Ovary (tissue), 3 donors: Measurements from ENCODE around the gene AGXT.

Experiments used
- EP300 ChIP-seq: sonication (generic); formaldehyde crosslinking; IDR thresholded peaks from one replicate; pipeline ENCODE4 v1.6.1; 2017; ENCODE audit warnings: antibody characterized with exemption
- TF ChIP-seq, protein P1 (sequence below), 3 donors: fragments of 450-650 bp in 2 of 3; fragments of 200-600 bp in 1 of 3; IDR thresholded peaks; one replicate each; pipeline versions ENCODE4 v1.5.1 to v1.8.0; 2016 to 2022; ENCODE audit warnings: antibody characterized with exemption in 3 of 3, mild to moderate bottlenecking in 1 of 3
- donor health status: DM: no; HTN: no; CAD: no.

DNA sequence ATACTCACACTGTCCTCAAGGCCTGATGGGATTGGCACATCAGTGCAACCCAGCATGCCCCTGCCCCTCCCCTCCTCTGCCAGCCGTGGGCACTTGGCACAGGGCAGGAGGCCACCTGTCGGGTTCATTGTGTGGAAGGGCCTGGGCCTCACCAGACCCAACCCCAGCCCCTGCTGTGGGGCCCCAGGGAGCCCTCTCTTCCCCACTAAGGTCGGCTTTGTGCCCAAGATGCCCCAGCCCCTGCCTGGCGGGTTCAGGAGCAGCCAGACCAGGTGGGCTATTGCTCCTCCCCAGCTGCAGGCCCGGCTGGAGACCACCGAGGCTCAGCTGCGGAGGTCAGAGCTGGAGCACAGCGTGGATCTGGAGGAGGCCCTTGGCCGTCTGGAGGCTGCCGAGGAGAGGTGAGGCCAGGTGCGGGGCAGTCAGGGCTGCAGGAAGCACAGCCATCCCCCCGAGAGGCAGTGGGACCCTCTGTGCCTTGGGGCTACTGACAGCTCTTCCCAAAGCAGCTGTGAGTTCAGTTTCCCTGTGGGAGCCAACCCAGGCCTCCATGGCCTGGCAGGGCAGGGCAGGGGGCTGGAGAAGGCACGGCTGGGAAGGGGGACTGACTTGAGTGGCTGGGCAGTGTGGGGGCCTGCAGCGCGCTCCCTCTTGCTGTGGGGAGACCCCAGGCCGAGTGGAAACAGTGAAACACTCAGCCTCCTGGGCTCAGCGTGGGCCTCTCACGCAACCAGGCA lies 53.8 kb downstream of the AGXT start:
- TF ChIP-seq, protein P1, sequence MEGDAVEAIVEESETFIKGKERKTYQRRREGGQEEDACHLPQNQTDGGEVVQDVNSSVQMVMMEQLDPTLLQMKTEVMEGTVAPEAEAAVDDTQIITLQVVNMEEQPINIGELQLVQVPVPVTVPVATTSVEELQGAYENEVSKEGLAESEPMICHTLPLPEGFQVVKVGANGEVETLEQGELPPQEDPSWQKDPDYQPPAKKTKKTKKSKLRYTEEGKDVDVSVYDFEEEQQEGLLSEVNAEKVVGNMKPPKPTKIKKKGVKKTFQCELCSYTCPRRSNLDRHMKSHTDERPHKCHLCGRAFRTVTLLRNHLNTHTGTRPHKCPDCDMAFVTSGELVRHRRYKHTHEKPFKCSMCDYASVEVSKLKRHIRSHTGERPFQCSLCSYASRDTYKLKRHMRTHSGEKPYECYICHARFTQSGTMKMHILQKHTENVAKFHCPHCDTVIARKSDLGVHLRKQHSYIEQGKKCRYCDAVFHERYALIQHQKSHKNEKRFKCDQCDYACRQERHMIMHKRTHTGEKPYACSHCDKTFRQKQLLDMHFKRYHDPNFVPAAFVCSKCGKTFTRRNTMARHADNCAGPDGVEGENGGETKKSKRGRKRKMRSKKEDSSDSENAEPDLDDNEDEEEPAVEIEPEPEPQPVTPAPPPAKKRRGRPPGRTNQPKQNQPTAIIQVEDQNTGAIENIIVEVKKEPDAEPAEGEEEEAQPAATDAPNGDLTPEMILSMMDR (IDR thresholded peaks at IDR 0.05), result no peak
- TF ChIP-seq EP300, result no peak
